Right forelimb (tissue), 1 donor: ENCODE measurements around the gene CALML6.
A peak's percentile ranks its signal among the peaks of the same experiment; 100 is the strongest.

Source experiments
- DNase-seq: peaks from one replicate; pipeline ENCODE4 v3.0.0-alpha.2; 2018

CALML6 gene

GRCh38 chr1:1946540-1946939 is 31.5 kb downstream of the CALML6 start:
- peak; percentile 61 for DNase-seq

GRCh38 chr1:1947493-1947892 is 32.4 kb downstream of the CALML6 start:
- no peak for DNase-seq

- DNase-seq, result no peak
Measured at GRCh38 chr1:1948783-1949182, 33.7 kb downstream of the CALML6 start.

- DNase-seq, result no peak
Measured at GRCh38 chr1:1950940-1951339, 35.9 kb downstream of the CALML6 start.

GRCh38 chr1:1954015-1954414 is 39.0 kb downstream of the CALML6 start:
- no peak for DNase-seq

GRCh38 chr1:1954831-1955441 is 39.9 kb downstream of the CALML6 start:
- DNase-seq, result no peak

- DNase-seq, result no peak
Measured at GRCh38 chr1:1955621-1956094, 40.6 kb downstream of the CALML6 start.

- no peak for DNase-seq
Measured at GRCh38 chr1:1956101-1956500, 41.0 kb downstream of the CALML6 start.

GRCh38 chr1:1956586-1957532 is 41.8 kb downstream of the CALML6 start:
- no peak for DNase-seq

- no peak for DNase-seq
Measured at GRCh38 chr1:1957533-1957961, 42.5 kb downstream of the CALML6 start.

- DNase-seq, result no peak
Measured at GRCh38 chr1:1958071-1958541, 43.0 kb downstream of the CALML6 start.

- no peak for DNase-seq
Measured at GRCh38 chr1:1959459-1959839, 44.4 kb downstream of the CALML6 start.

- peak; percentile 78 for DNase-seq
Measured at GRCh38 chr1:1959840-1960479, 44.9 kb downstream of the CALML6 start.

- no peak for DNase-seq
Measured at GRCh38 chr1:1960480-1961196, 45.6 kb downstream of the CALML6 start.

GRCh38 chr1:1962752-1963151 is 47.7 kb downstream of the CALML6 start:
- no peak for DNase-seq

- no peak for DNase-seq
Measured at GRCh38 chr1:1963570-1963969, 48.5 kb downstream of the CALML6 start.

GRCh38 chr1:1964811-1965210 is 49.8 kb downstream of the CALML6 start:
- no peak for DNase-seq

GRCh38 chr1:1965546-1965945 is 50.5 kb downstream of the CALML6 start:
- DNase-seq, result no peak

GRCh38 chr1:1966071-1966740 is 51.1 kb downstream of the CALML6 start:
- DNase-seq, result no peak
